Nephron (organoid): ENCODE results near the gene PHLDA2.

Experiments used
- H3K27ac Mint-ChIP-seq, 3 experiments: 2 replicates each; pipeline ENCODE4 v1.8.0; 2020; ENCODE audit warnings: mixed read lengths in 3 of 3, mild to moderate bottlenecking in 2 of 3, moderate library complexity in 1 of 3
- H3K27me3 Mint-ChIP-seq: 2 replicates; pipeline ENCODE4 v1.8.0; 2021; ENCODE audit warnings: low read depth, mild to moderate bottlenecking, moderate library complexity, mixed read lengths
- H3K36me3 Mint-ChIP-seq: 2 replicates; pipeline ENCODE4 v1.8.0; 2020; ENCODE audit warnings: low read depth, mixed read lengths
- H3K4me1 Mint-ChIP-seq: 2 replicates; pipeline ENCODE4 v1.8.0; 2020; ENCODE audit warnings: mixed read lengths
- H3K4me3 Mint-ChIP-seq, 3 experiments: 2 replicates each; pipeline ENCODE4 v1.8.0; 2020; ENCODE audit warnings: mild to moderate bottlenecking in 3 of 3, mixed read lengths in 3 of 3, moderate library complexity in 2 of 3
- H3K9me3 Mint-ChIP-seq: 2 replicates; pipeline ENCODE4 v1.8.0; 2020; ENCODE audit warnings: mixed read lengths
- CTCF ChIP-seq, 3 experiments: fragments of 200-600 bp; sonication (generic); IDR thresholded peaks; one replicate each; pipeline ENCODE4 v1.5.0; 2021; ENCODE audit warnings: antibody characterized with exemption in 3 of 3; ENCODE audit not compliant: unreplicated experiment in 3 of 3

Gene PHLDA2

GRCh38 chr11:2932850-2933251, 3.6 kb upstream of the PHLDA2 start:
- H3K4me1 Mint-ChIP-seq: peaks cover 5% of the 10 kb centered on the region
- peaks cover 14% of the 10 kb centered on the region for H3K36me3 Mint-ChIP-seq
- no peak overlapping the region for H3K27ac Mint-ChIP-seq
- no peak for TF ChIP-seq CTCF (IDR thresholded peaks at IDR 0.05; ENCODE audit: unreplicated experiment in 3 of 3)
- H3K9me3 Mint-ChIP-seq: peaks cover 15% of the 10 kb centered on the region
- H3K4me3 Mint-ChIP-seq: no peak overlapping the region
- peaks cover 43% of the 10 kb centered on the region for H3K27me3 Mint-ChIP-seq

GRCh38 chr11:2931771-2932738, 2.8 kb upstream of the PHLDA2 start:
- TF ChIP-seq CTCF (IDR thresholded peaks at IDR 0.05; ENCODE audit: unreplicated experiment in 3 of 3): no peak
- peaks cover 45% of the 10 kb centered on the region for H3K27me3 Mint-ChIP-seq
- peaks cover 6% of the 10 kb centered on the region for H3K36me3 Mint-ChIP-seq
- peaks cover 7% of the 10 kb centered on the region for H3K9me3 Mint-ChIP-seq
- H3K27ac Mint-ChIP-seq: no peak overlapping the region
- H3K4me3 Mint-ChIP-seq: no peak overlapping the region
- H3K4me1 Mint-ChIP-seq: peaks cover 5% of the 10 kb centered on the region

- H3K27me3 Mint-ChIP-seq: peaks cover 52% of the 10 kb centered on the region
- H3K4me3 Mint-ChIP-seq: no peak overlapping the region
- peaks cover 5% of the 10 kb centered on the region for H3K4me1 Mint-ChIP-seq
- peaks cover 4% of the 10 kb centered on the region for H3K36me3 Mint-ChIP-seq
- H3K9me3 Mint-ChIP-seq: peaks cover 5% of the 10 kb centered on the region
- no peak overlapping the region for H3K27ac Mint-ChIP-seq
- no peak for TF ChIP-seq CTCF (IDR thresholded peaks at IDR 0.05; ENCODE audit: unreplicated experiment in 3 of 3)
Observed at GRCh38 chr11:2931420-2931746, 2.2 kb upstream of the PHLDA2 start.

- peaks cover 5% of the 10 kb centered on the region for H3K9me3 Mint-ChIP-seq
- peak overlapping the region in 2 of 3 experiments; percentile 64 to 79 for H3K4me3 Mint-ChIP-seq
- H3K27me3 Mint-ChIP-seq: peaks cover 54% of the 10 kb centered on the region
- no peak overlapping the region for H3K27ac Mint-ChIP-seq
- peaks cover 4% of the 10 kb centered on the region for H3K36me3 Mint-ChIP-seq
- peaks cover 5% of the 10 kb centered on the region for H3K4me1 Mint-ChIP-seq
- peak; percentile 36 to 61 (median 46) for TF ChIP-seq CTCF (IDR thresholded peaks at IDR 0.05; ENCODE audit: unreplicated experiment in 3 of 3)
Observed at GRCh38 chr11:2930704-2931419, 1.6 kb upstream of the PHLDA2 start.

- no peak overlapping the region for H3K27ac Mint-ChIP-seq
- peaks cover 5% of the 10 kb centered on the region for H3K4me1 Mint-ChIP-seq
- peaks cover 5% of the 10 kb centered on the region for H3K9me3 Mint-ChIP-seq
- H3K27me3 Mint-ChIP-seq: peaks cover 54% of the 10 kb centered on the region
- H3K4me3 Mint-ChIP-seq: peak overlapping the region; percentile 64 to 79 (median 74)
- no peak for TF ChIP-seq CTCF (IDR thresholded peaks at IDR 0.05; ENCODE audit: unreplicated experiment in 3 of 3)
- peaks cover 4% of the 10 kb centered on the region for H3K36me3 Mint-ChIP-seq
Observed at GRCh38 chr11:2929950-2930703, 907 bp upstream of the PHLDA2 start.
